ENCODE measurements around the gene HOXD4. TPM values are rescaled to one million over a fixed set of nuclear protein-coding genes. Genes with fewer than 3 reads are reported as not detected.

HOXD4 gene
- total RNA-seq, 1 experiment from 2014 or later: 0.61 TPM

- H3K4me3 ChIP-seq (replicated peaks in 1 of 2; ENCODE audit: low read depth in 1 of 2, low read length in 2 of 2): no peak overlapping the region
- ChIA-PET RAD21 (ENCODE audit: low non-redundant PET in 1 of 2, low total read pairs in 2 of 2, uncharacterized antibody in 2 of 2, unreplicated experiment in 2 of 2) (no interaction called here), CTCF (no interaction called here), POLR2A (no interaction called here)
- no peaks in the 10 kb centered on the region for H3K36me3 ChIP-seq (ENCODE audit: control insufficient read depth in 1 of 2, insufficient read depth in 2 of 2, low read length in 2 of 2)
- TF ChIP-seq CBX3 (IDR thresholded peaks at IDR 0.05; ENCODE audit: low read depth) (no peak), POLR2AphosphoS5 (IDR thresholded peaks at IDR 0.05; ENCODE audit: low read depth, low read length) (no peak), ZBTB33 (IDR thresholded peaks at IDR 0.05; ENCODE audit: extremely low read depth, insufficient replicate concordance, low read length) (no peak), EZH2 (IDR thresholded peaks at IDR 0.05) (no peak), CTCF (IDR thresholded peaks at IDR 0.05 in 2 of 3, conservative IDR thresholded peaks at IDR 0.05 in 1 of 3; ENCODE audit: borderline replicate concordance in 1 of 3, insufficient read depth in 1 of 3, low read depth in 2 of 3, low read length in 2 of 3) (no peak), JUND (IDR thresholded peaks at IDR 0.05) (no peak), FOSL1 (IDR thresholded peaks at IDR 0.05; ENCODE audit: low read depth) (no peak), SRF (IDR thresholded peaks at IDR 0.05; ENCODE audit: low read depth) (no peak), RAD21 (IDR thresholded peaks at IDR 0.05; ENCODE audit: low read depth) (no peak), ZFX (IDR thresholded peaks at IDR 0.05) (no peak), YY1 (IDR thresholded peaks at IDR 0.05; ENCODE audit: extremely low read depth, insufficient replicate concordance, low read depth, low read length) (no peak)
- no peak overlapping the region for H3K9ac ChIP-seq (ENCODE audit: low read length)
- no peak overlapping the region for H3K27ac ChIP-seq (ENCODE audit: low read depth, low read length)
- H3K27me3 ChIP-seq (ENCODE audit: insufficient read depth, low read length): no peaks in the 10 kb centered on the region
- no peak for ATAC-seq
- DNase-seq (ENCODE audit: low read depth, low spot score): no peak
- H3K4me1 ChIP-seq (ENCODE audit: control insufficient read depth in 1 of 2, insufficient read depth in 2 of 2, low read length in 2 of 2): peaks cover 0 to 12% of the 10 kb centered on the region in 2 experiments; a peak in 1 of 4 replicates
- H3K79me2 ChIP-seq (ENCODE audit: insufficient read depth, low read length): no peaks in the 10 kb centered on the region
- no peaks in the 10 kb centered on the region for H4K20me1 ChIP-seq (ENCODE audit: insufficient read depth)
- no peak overlapping the region for H2AFZ ChIP-seq (ENCODE audit: low read depth, low read length, poor library complexity, severe bottlenecking)
- intact Hi-C loops (cut with micrococcal nuclease): no loop called here
- no TSS peak for BruUV-seq (replicated peaks)
- H3K4me2 ChIP-seq (ENCODE audit: low read length): no peak overlapping the region
- H3K9me3 ChIP-seq (ENCODE audit: control insufficient read depth in 1 of 2, insufficient read depth in 1 of 2, low read depth in 1 of 2, low read length in 2 of 2): no peaks in the 10 kb centered on the region
- H3K9me2 ChIP-seq (ENCODE audit: insufficient read depth): no peaks in the 10 kb centered on the region
These were observed 37.0 kb upstream of the HOXD4 start for GRCh38 chr2:176114120-176114929.
